GM12875 (cell line): ENCODE results near the gene HOXD8.

ENCODE experiments used
- H3K4me3 ChIP-seq: one replicate; pipeline ENCODE4 v1.5.1; 2011; ENCODE audit warnings: low read depth, low read length, control low read depth
- CTCF ChIP-seq: IDR thresholded peaks from 2 replicates; pipeline ENCODE4 v1.5.1; 2011; ENCODE audit warnings: low read depth, mild to moderate bottlenecking, control low read depth, inconsistent platforms, low read length, moderate library complexity, borderline replicate concordance; ENCODE audit not compliant: insufficient read depth

The HOXD8 gene

GRCh38 chr2:176145085-176145969, 15.8 kb downstream of the HOXD8 start:
- no peak overlapping the region for H3K4me3 ChIP-seq
- no peak for TF ChIP-seq CTCF

GRCh38 chr2:176146101-176146500, 16.6 kb downstream of the HOXD8 start:
- H3K4me3 ChIP-seq: no peak overlapping the region
- no peak for TF ChIP-seq CTCF

- no peak overlapping the region for H3K4me3 ChIP-seq
- no peak for TF ChIP-seq CTCF
Measured at GRCh38 chr2:176146645-176147044, 17.1 kb downstream of the HOXD8 start.

GRCh38 chr2:176147210-176147799, 17.8 kb downstream of the HOXD8 start:
- no peak for TF ChIP-seq CTCF
- no peak overlapping the region for H3K4me3 ChIP-seq

GRCh38 chr2:176147800-176148496, 18.4 kb downstream of the HOXD8 start:
- no peak overlapping the region for H3K4me3 ChIP-seq
- TF ChIP-seq CTCF: no peak

GRCh38 chr2:176148751-176149421, 19.4 kb downstream of the HOXD8 start:
- TF ChIP-seq CTCF: no peak
- H3K4me3 ChIP-seq: no peak overlapping the region
